ENCODE data around the gene HIP1.
"Not testable (repeated sequence)": the region's sequence is repeated elsewhere in the genome, so short reads cannot be mapped to it uniquely, and the experiment has no call there.

Gene HIP1

DNA sequence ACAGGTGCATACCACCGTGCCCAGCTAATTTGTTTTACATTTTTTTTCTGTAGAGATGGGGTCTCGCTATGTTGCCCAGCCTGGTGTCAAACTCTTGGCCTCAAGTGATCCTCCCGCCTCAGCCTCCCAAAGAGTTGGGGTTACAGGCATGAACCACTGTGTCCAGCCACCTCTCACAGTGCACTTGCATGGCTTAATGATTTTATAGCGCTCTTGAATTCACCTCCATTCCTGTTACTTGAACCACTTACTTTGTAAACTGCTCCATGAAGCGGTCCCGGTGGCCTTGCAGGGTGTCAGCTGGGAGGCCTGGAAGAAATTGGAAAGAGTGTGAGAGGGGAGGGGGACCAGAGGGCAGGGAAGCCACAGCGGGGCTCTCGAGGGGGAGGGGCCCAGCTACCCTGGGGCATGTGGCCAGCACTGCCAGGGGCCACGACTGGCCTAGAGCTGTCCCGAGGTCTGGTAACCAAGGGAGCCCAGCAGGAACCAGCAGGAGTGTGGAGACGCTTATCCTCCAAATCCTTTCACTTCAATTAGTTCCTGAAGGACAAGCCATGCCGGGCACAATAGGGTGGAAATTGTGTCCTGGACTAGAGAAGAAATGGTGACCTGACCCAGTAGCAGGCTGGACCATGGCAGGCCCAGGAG lies 170.7 kb downstream of the HIP1 start:
- DNase-seq, result no peak

DNA sequence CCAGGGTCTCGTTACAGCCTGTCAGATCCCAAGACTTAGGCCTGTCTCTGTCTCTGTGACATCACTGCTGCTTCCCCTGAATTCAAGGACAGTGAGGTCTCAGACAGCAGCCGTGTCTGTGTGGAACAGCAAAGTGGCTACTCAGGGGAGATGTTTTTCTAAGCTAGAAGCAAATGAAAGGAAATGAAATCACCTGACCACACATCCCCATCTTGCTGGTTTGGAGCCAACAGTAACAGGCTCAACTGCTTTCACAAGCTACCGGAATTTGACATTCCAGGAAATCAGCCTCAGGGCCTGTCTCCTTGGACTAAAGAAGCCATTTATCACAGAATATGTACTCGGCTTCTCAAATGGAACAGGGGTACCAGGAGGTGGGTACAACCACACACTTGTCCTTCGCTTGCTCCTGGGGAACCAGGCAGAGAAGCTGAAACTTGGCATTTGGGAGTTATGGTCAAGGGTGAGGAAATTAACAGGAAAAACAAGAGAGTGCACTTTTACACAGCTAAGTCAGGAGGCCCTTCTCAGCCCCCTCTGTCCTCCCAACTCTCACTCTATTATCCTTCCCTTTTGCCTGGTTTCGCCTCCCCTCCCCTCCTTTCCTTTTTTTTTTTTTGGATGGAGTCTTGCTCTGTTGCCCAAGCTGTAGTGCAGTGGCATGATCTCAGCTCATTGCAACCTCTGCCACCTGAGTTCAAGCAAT lies 173.5 kb downstream of the HIP1 start:
- no peak for DNase-seq

DNA sequence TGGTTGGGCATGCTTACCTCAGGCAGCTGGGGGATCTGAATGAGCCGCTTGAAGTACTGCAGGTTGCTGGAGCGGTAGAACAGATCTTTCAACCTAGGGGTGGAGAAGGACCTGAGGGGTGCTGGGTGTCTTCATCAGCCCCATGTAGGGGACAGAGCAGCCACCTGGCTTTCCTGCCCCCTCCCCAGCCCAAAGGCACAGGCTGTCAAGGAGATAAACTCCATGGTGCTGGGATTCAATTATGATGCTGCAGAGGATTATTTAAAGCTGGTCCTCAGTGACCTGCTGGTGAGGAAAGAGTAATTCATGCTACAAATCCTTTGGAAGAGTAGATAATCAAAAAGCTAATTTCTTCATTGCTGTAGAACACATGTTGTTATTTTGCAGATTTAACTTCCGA lies 175.6 kb downstream of the HIP1 start:
- no peak for DNase-seq

DNA sequence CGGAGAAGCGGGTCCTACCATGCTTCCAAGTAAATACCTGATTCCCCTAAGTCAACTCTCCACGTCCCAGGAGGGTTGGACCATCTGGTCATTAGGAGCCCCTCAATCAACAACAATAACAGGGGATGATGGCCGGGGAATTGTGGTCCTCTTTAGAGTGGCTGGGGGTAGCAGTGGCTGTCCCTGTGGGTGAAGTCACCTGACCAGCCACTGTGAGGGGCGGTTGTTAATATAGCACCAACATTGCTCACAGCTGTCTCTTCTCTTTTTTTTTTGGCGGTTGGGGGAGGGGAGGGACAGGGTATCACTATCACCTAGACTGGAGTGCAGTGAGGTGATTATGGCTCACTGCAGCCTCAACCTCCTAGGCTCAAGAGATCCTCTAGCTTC lies 178.8 kb downstream of the HIP1 start:
- DNase-seq, result no peak

DNA sequence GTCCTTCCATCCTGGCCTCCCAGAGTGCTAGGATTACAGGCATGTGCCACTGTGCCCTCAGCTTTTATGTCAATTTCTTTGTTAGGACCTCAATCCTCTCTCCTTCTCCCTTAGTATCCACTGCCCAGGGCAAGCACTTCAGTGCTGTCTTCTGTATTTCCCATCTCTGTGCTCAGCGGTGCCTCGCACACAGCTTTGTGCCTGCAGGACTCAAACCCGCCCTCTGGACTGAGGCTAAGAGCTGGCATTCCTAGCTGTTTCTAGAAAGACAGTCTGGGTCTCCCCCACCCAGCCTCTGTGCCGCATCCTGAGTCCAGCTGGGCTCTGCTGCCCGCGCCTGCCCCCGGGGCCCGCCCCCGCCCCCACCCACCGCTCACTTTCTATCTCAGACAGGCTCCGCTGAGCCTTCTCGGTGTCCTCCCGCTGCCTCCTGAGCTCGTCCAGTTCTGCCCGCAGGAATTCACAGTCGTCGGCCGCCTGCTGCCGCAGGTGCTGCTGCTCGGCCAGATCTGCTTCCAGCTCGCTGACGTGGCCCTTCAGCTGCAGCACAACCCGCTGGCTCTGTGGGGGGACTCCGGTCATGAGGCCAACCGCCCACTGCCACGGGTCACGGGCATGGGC lies 179.3 kb downstream of the HIP1 start:
- DNase-seq, result no peak

DNA sequence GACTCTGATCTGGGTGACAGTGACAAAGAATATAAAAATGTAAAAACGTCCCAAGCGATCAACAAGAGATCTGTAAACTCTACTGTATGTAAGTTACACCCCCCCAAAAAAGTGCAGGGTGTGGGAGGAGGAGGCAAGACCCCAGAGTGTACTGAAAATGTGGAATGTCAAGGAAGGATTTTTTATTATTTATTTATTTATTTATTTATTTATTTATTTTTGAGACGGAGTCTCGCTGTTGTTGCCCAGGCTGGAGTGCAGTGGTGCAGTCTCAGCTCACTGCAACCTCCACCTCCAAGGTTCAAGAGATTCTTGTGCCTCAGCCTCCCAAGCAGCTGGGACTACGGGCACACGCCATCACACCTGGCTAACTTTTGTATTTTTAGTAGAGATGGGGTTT lies 181.9 kb downstream of the HIP1 start:
- DNase-seq, result not testable (repeated sequence)

DNA sequence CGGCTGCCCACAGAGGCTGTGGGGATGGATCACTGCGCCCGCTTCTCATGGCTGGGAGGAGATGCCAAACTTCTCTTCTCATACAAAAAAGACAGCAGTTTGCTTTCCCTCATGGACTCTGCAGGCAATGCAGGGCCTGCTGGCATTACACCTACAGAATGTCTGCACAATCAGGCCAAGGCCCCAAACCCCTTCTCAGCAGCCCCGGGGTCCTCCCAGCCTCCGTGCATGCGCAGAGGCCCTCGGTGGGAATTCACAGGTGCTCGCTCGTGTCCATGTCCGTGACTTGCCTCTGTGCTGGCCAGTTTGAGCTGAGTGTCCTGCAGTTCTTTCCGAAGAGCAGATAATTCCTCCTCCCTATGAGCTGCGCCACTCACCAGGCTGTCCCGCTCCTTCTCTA lies 183.0 kb downstream of the HIP1 start:
- no peak for DNase-seq

DNA sequence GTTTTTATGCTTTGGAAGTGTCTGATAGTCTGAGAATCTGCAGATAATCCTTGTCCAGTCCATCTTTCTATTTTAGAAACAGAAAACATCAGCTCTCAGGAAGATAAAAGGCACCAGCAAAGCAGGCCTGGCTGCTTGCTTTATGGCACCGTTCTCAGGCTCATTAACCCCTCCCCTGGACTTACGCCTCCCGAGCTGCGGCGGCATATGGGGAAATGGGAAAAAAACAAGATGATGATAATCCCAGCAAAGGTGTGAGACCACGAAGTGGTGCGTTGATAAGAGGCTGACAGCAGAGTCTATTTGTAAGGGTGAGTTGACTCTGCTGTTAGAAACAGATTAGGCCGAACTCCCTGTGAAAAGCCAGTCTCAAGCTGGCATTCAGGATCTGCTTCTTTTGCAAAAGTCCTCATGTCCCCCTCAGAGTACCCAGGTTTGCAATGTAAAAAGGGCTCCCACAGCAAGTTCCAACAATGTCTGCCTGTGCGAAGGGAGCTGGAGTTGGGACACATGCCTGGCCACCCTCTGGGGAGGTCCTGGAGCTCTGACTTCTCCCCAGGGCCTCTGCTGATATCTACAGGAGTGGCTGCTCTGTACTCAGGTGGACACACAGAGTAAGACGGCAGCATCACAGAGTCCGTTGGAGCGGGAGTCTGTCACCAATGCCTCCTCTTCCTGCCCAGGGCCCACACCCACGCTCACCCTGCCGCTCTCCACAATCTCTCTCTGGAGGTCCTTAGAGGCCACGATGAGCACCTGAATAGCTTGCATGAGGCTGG lies 192.3 kb downstream of the HIP1 start:
- no peak for DNase-seq

DNA sequence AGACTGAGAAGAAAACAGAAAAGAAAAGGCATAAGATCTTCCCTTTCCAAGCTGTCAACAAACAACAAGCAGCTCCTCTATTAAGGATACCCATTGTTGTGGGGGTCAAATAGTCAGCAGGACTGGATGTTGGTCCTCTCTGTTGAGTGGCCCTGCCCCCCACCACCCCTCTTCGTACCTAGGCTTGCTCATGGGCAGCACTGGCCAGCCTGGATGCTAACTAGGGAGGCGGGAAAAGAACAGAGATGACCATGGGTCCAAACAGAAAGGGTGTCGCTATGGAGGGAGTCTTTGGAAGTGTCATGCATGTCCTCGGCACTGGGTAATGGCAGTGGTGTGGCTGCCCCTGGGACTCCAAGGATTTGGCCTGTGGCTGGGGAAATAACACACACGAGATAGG lies 201.0 kb downstream of the HIP1 start:
- DNase-seq, result no peak

DNA sequence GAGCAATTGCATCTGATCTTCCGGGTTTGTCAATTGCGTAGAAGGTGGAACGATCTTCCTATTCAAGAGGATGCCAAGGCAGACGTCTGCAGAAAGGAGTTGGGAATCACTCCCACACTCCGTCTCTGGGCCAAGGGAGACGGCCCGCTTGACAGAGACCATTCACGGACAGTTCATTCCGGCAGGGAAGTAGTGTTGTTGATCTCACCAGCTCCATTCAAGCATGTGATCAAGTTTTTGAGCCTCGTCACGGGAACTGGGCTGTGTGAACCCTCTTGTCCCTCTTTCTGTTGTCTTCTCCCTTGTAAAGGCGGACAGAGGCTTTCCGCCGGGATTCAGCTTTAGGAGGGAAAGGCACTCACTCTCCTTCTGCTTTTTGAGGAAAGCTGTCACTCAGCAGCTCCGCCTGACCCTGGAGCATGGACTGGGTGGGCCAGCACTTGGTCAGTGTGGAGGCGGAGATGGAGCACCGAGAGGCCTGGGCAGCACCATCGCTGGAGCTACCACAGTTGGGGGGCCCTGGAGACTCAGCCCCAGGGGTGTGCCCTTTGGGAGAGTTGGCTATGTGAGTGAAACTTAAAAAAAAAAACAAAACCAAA lies 201.7 kb downstream of the HIP1 start:
- no peak for DNase-seq

DNA sequence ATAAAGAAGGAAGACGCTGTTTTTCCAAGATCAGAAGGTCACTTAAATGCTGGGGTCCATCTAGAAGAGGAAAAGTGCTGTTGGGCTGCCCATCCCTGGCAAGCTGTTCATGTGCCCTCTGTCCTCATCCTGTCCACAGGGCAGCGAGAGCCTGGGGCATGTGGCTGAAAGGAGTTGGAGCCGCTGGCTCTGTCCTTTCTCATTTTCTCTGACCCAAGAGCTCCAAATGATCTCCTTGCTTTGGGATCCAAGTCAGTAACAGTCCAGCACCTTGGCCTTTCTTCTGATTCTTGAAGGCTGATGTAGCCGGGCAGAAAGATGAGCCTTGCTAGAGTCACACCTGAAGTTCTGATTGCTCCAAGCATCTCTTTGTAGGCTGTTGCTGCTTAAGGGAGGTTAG lies 202.2 kb downstream of the HIP1 start:
- DNase-seq, result no peak

DNA sequence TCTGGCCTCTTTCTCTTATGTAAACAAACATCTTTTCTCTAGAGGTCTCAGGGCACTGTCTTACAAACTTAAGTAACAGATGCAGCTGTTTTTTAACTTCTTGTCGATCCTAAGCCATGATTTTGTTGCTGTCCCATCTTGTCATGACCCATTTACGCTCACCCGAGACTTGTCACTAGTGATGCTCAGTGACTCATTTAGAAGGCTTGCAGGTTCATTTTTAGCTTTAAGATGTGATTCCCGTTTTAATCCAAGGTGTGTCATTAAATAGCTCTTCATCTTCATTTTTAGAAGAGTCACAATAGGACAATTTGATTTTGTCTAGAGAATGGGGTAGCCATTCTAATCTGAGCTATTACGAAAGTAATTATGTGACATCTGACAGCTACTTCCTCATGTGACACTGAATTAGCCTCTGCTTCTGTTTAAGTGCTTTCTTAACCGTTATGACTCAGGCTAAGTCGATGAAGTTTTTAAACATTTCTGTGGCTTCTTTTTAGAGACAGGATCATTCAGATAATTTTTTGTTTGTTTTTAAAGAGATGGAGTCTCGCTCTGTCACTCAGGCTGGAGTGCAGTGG lies 203.9 kb downstream of the HIP1 start:
- DNase-seq, result peak; percentile 76 to 79

DNA sequence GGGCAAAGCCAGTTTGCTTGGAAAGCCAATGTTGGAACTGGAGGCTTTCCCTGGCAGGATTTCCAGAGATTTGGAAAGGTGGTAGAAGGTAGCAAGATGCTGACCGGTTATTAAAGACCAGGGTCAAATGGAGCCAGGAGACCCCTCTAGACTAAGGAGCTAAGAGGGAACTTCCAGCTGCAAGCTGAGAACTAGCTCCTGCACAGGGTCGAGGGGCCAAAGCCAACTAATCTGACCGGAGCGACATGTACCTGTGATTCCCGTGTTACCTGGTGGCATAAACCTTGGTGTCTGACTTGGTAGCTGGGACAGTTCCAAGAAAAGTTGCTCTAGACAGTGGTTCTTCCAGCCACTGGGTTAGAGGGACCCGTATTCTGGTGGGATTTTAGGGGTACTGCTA lies 204.8 kb downstream of the HIP1 start:
- no peak for DNase-seq

DNA sequence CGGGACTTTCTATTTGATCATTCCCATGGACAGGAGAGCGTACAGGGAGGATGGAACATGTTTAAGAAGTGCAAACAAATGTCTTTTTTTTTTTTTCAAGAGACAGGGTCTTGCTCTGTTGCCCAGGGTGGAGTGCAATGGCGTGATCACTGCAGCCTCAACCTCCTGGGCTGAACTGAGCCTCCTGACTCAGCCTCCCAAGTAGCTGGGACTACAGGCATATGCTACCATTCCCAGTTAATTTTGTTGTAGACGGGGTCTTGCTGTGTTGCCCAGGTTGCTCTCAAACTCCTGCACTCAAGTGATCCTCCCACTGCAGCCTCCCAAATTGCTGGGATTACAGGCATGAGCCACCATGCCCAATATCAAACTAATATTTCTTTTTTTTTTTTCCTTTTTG lies 206.1 kb downstream of the HIP1 start:
- no peak for DNase-seq

DNA sequence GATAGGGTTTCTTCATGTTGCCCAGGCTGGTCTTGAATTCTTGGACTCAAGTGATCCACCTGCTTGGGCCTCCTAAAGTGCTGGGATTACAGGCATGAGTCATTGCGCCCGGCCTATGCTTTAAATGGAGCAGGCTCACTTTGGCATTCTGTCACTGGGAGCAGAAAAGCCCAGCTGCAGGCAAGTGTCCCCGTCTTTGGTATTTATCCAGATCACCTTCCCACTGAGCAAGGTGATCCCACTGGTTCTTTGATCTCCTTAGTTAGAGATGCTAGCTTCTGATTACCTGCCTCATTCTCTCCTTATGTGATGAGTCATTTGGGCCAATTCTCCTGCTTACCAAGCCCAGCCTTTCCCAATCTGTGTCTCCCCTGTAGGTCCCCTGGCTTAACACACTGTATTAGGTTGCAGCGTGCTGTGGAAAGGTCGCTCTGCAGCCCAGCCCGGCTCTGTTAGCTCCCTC lies 207.4 kb downstream of the HIP1 start:
- no peak for DNase-seq

DNA sequence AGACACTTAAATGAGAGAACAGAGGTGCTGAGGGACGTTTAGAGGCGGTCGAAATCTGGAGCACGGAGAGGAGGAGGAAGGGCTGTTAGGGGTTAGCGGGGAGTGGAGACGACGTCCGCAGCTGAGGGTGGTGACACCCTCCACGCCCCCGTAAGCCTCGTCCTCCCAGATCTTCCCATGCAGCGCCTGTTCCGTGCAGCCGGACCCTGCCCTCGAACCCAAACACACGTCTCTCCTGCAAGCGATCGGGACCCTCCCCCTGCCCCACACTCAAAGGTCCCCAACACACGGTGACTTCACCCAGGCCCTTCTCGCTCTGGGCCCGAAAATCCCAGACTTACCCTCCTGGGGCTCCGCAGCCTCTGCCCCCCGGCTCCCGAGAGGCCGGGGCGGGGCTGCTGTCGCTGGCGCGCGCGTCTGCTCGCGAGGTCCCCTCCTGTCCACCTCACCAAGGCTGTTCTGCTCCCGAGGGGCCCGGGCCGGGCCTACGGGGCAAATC lies 211.5 kb downstream of the HIP1 start:
- peak in 1 of 2 donors; percentile 9 for DNase-seq

DNA sequence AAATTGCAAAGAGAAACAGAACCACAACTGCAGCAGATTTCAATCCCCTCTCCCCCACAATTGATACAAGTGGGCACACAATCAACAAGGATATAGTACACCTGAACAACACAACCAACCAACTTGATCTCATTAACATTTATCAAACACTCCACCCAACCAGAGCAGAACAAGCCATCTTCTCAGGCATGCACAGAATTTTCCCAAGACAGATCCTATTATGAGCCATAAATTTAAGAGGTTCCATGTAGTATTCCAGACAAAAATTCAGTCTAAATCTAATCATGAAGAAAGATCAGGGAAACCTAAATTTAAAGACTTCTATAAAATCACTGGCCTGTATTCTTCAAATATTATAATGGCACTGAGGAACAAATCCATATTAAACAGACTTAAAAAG lies 217.0 kb downstream of the HIP1 start:
- not testable (repeated sequence) for DNase-seq

DNA sequence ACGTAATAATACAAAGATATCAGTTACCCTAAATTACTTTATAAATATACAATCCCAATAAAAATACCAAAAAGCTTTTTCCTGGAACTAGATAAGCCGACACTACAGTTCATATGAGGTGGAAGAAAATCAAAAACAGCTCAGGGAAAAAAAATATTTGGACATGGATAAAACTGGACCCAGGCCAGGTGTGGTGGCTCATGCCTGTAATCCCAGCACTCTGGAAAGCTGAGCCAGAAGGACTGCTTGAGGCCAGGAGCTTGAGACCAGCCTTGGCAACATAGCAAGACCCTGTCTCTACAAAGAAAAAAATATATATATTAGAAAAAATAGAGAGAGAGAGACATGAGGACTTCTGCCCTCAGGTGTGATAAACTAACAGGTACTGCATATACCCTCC lies 219.9 kb downstream of the HIP1 start:
- not testable (repeated sequence) for DNase-seq

DNA sequence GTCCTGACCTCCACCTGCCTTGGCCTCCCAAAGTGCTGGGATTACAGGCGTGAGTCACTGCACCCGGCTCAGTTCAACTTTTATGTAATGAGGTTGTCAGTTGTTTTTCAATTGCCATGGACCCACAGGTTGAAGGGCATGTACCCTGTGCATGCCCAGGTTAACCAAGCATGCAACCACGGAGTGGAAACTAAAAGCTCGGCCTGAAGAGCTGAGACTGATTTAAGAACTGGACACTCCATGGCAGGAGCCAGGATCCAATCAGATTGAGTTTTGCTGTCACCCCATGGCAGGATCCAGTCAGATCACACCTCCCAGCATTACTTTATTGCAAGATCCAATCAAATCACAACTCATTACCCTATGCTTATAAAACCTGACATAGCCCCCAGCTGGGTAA lies 229.7 kb downstream of the HIP1 start:
- DNase-seq, result not testable (repeated sequence)

DNA sequence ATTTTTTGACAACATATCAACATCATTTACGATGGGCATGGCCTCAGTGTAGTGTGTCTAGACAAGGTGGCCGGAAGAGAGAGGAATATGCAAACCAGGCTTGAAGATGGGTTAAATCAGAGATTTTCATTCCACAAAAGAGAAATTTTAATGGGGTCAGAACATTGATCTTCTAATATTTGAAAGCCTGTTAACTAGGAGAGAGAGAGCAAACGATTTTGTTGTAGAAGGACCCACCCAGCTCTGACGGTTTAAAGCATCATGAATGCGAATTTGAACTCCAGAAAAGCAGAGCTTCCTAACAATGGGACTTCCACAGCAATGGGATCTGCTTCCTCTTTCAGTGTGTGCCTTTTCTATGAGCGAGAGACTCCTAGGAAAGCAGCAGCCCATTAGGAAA lies 246.7 kb downstream of the HIP1 start, which contains the start of gene SPDYE5:
Gene SPDYE5, plus strand, starts transcription at position 301 of the 400 bp plus-strand sequence. CDS start 1,728 bp downstream, outside the sequence.
- not testable (repeated sequence) for DNase-seq

DNA sequence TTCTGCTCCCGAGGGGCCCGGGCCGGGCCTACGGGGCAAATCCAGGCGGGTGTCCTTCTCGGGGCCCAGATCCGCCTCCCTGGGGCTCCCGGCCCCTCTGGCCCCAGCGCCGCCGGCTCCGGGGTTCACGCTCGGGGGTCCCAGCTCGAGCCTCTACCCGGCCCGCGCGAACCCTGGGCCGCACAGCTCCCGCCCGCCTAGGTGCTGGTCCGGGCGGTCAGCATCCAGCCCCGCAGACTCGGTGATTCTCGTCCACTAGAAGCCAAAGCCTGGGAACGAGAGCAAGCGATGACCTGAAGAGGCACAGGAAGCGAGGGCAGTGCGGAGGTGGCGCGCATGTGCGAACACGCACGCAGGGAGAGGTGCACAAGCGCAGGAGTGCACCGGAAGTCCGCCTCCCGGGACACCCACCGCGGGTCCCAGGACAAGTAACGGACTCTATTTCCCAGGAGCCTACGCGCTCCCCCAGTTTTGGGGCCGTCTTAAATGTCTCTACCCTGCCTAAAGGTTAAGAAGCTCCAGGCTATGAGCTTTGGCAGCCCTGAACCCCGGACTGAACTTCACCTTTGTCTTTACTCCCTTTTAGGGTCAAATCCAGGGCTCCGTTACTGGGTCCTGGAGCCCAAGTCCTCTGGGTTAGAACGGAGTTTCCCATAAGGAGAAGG lies 252.6 kb downstream of the HIP1 start, which contains the start of gene POM121C:
Gene POM121C, minus strand, starts transcription at position 321 of the 665 bp plus-strand sequence. CDS start 44,803 bp downstream, outside the sequence.
- peak; percentile 49 to 56 for DNase-seq
